Loucy (cell line): Measurements from ENCODE around the gene ADGRE2.

Source experiments
- H2AFZ ChIP-seq: fragments of 200-600 bp; sonication (generic); 2 replicates; pipeline ENCODE4 v1.6.0; 2016; ENCODE audit warnings: antibody characterized with exemption, mild to moderate bottlenecking, low read length, moderate library complexity
- H3F3A ChIP-seq: fragments of 200-600 bp; 2 replicates; pipeline ENCODE4 v1.6.0; 2016; ENCODE audit warnings: antibody characterized with exemption, low read depth, mild to moderate bottlenecking
- H3K27me3 ChIP-seq: fragments of 200-600 bp; sonication (generic); 2 replicates; pipeline ENCODE4 v1.6.1; 2014; ENCODE audit warnings: low read length, mild to moderate bottlenecking; ENCODE audit not compliant: insufficient read depth, poor library complexity, severe bottlenecking
- H3K36me3 ChIP-seq: fragments of 200-600 bp; sonication (generic); 2 replicates; pipeline ENCODE4 v1.6.1; 2016; ENCODE audit warnings: low read length; ENCODE audit not compliant: insufficient read depth
- H3K4me1 ChIP-seq: fragments of 200-600 bp; sonication (generic); 2 replicates; pipeline ENCODE4 v1.5.1; 2014; ENCODE audit warnings: low read length, mild to moderate bottlenecking; ENCODE audit not compliant: insufficient read depth, poor library complexity, severe bottlenecking
- H3K4me2 ChIP-seq: fragments of 200-600 bp; sonication (generic); 2 replicates; pipeline ENCODE4 v1.6.0; 2014; ENCODE audit warnings: antibody characterized with exemption, low read length, low read depth, mild to moderate bottlenecking; ENCODE audit not compliant: poor library complexity, severe bottlenecking
- H3K4me3 ChIP-seq: fragments of 200-600 bp; sonication (generic); 2 replicates; pipeline ENCODE4 v1.5.1; 2014; ENCODE audit warnings: low read length, mild to moderate bottlenecking, mixed read lengths; ENCODE audit not compliant: poor library complexity, severe bottlenecking
- H3K79me2 ChIP-seq: fragments of 200-600 bp; sonication (generic); 2 replicates; pipeline ENCODE4 v1.6.1; 2014; ENCODE audit warnings: low read length; ENCODE audit not compliant: insufficient read depth
- H3K9ac ChIP-seq: fragments of 200-600 bp; sonication (generic); 2 replicates; pipeline ENCODE4 v1.6.0; 2014; ENCODE audit warnings: mild to moderate bottlenecking, low read depth, low read length, moderate library complexity; ENCODE audit not compliant: poor library complexity, severe bottlenecking
- H3K9me2 ChIP-seq: fragments of 200-600 bp; sonication (generic); replicated peaks from 2 replicates; pipeline ENCODE4 v1.6.1; 2016; ENCODE audit warnings: low read depth, low read length, mixed read lengths
- H3K9me3 ChIP-seq: fragments of 200-600 bp; sonication (generic); 2 replicates; pipeline ENCODE4 v1.6.1; 2014; ENCODE audit warnings: mild to moderate bottlenecking, antibody characterized with exemption, low read length, low read depth; ENCODE audit not compliant: insufficient read depth
- H4K20me1 ChIP-seq: fragments of 200-600 bp; sonication (generic); 2 replicates; pipeline ENCODE4 v1.6.0; 2014; ENCODE audit warnings: antibody characterized with exemption, low read length, mild to moderate bottlenecking; ENCODE audit not compliant: insufficient read depth, poor library complexity, severe bottlenecking
- EZH2phosphoT487 ChIP-seq: fragments of 200-600 bp; IDR thresholded peaks from 2 replicates; pipeline ENCODE4 v1.6.1; 2018; ENCODE audit warnings: antibody characterized with exemption, mild to moderate bottlenecking, moderate library complexity, borderline replicate concordance
- TF ChIP-seq, protein P1 (sequence below): fragments of 200-600 bp; sonication (generic); conservative IDR thresholded peaks from 2 replicates; pipeline ENCODE4 v1.5.1; 2014; ENCODE audit warnings: mild to moderate bottlenecking, antibody characterized with exemption, low read length

ADGRE2 gene

DNA sequence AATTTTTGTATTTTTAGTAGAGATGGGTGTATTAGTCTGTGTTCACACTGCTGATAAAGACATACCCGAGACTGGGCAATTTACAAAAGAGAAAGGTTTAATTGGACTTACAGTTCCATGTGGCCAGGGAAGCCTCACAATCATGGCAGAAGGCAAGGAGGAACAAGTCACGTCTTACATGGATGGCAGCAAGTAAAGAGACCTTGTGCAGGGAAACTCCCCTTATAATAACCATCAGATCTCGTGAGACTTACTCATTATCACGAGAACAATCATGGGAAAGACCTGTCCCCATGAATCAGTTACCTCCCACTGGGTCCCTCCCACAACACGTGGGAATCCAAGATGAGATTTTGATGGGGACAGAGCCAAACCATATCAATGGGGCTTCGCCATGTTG lies 73.9 kb downstream of the ADGRE2 start:
- no peaks in the 10 kb centered on the region for H3K27me3 ChIP-seq
- no peaks in the 10 kb centered on the region for H3K9me2 ChIP-seq
- no peak overlapping the region for H3K9ac ChIP-seq
- H2AFZ ChIP-seq = no peak overlapping the region
- no peaks in the 10 kb centered on the region for H3K9me3 ChIP-seq
- no peak overlapping the region for H3K4me3 ChIP-seq
- no peaks in the 10 kb centered on the region for H3K4me1 ChIP-seq
- peaks cover 15% of the 10 kb centered on the region; the same call in 1 of the 2 replicates for H3K36me3 ChIP-seq
- TF ChIP-seq EZH2phosphoT487 = no peak
- TF ChIP-seq, protein P1, sequence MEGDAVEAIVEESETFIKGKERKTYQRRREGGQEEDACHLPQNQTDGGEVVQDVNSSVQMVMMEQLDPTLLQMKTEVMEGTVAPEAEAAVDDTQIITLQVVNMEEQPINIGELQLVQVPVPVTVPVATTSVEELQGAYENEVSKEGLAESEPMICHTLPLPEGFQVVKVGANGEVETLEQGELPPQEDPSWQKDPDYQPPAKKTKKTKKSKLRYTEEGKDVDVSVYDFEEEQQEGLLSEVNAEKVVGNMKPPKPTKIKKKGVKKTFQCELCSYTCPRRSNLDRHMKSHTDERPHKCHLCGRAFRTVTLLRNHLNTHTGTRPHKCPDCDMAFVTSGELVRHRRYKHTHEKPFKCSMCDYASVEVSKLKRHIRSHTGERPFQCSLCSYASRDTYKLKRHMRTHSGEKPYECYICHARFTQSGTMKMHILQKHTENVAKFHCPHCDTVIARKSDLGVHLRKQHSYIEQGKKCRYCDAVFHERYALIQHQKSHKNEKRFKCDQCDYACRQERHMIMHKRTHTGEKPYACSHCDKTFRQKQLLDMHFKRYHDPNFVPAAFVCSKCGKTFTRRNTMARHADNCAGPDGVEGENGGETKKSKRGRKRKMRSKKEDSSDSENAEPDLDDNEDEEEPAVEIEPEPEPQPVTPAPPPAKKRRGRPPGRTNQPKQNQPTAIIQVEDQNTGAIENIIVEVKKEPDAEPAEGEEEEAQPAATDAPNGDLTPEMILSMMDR = no peak
- no peak overlapping the region for H3K4me2 ChIP-seq
- no peaks in the 10 kb centered on the region for H3F3A ChIP-seq
- H3K79me2 ChIP-seq = no peaks in the 10 kb centered on the region
- no peaks in the 10 kb centered on the region for H4K20me1 ChIP-seq

DNA sequence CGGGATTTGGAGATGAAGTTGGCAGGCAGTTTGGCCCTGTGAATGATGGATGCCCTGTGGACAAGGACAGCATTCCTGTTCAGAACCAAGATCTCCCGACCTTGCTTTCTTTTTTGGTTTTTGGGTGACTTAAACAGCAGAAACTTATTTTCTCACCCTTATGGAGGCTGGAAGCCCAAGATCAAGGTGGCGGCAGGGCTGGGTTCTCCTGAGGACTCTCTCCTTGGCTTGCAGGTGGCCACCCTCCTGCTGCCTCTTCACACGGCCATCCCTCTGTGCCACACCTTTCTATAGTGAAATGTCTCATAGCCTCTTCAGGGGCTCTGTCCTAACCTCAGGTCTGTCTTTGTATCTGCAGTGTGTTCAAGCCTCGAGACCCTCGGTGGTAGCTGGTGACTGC lies 74.5 kb downstream of the ADGRE2 start:
- H3K9me3 ChIP-seq = no peaks in the 10 kb centered on the region
- H3K27me3 ChIP-seq = no peaks in the 10 kb centered on the region
- H3K36me3 ChIP-seq = peaks cover 15% of the 10 kb centered on the region; the same call in 1 of the 2 replicates
- no peaks in the 10 kb centered on the region for H3F3A ChIP-seq
- TF ChIP-seq, protein P1 = no peak
- no peak for TF ChIP-seq EZH2phosphoT487
- no peak overlapping the region for H3K4me3 ChIP-seq
- no peaks in the 10 kb centered on the region for H3K4me1 ChIP-seq
- no peak overlapping the region for H2AFZ ChIP-seq
- no peaks in the 10 kb centered on the region for H4K20me1 ChIP-seq
- H3K4me2 ChIP-seq = no peak overlapping the region
- H3K9ac ChIP-seq = no peak overlapping the region
- H3K9me2 ChIP-seq = no peaks in the 10 kb centered on the region
- no peaks in the 10 kb centered on the region for H3K79me2 ChIP-seq

DNA sequence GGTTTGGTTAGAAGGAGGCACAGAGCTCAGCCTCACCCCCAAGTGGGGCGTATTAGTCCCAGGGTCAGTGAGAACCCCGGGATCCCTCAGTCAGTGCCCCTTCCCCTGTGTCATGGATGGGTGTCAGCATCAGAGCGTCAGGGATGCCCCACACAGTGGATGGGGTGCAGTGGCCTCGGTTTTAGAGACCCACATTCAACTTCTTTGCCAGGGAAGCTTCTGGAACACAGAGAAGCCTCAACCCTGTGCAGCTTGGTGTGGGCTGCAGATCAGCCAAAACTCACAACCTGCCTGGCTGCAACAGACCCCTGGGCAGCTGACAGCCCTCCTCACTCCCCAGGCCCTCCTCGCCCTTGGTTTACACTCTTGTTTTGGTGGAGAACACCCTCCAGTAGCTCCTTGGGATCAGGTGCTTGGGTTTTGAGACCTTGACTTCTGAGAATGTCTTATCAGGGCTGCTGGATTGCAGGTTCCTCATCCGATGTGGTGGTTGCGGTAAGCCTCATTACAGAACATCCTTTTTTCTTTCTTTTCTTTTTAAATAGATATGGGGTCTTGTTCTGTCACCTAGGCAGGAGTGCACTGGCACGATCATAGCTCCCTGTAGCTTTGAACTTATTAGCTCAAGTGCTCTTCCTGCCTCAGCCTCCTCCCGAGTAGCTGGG lies 77.5 kb downstream of the ADGRE2 start:
- Histone ChIP-seq H2AFZ (no peak overlapping the region), H3K9ac (no peak overlapping the region), H3K4me1 (no peaks in the 10 kb centered on the region), H3K4me3 (no peak overlapping the region), H3K79me2 (no peaks in the 10 kb centered on the region), H3K4me2 (no peak overlapping the region), H3K9me3 (no peaks in the 10 kb centered on the region), H3K36me3 (peaks cover 15% of the 10 kb centered on the region; the same call in 1 of the 2 replicates), H3F3A (no peaks in the 10 kb centered on the region), H3K9me2 (no peaks in the 10 kb centered on the region), H4K20me1 (no peaks in the 10 kb centered on the region), H3K27me3 (no peaks in the 10 kb centered on the region)
- TF ChIP-seq, protein P1 = no peak
- TF ChIP-seq EZH2phosphoT487 = no peak
